Suppressor macrophage treated with lipopolysaccharide for 1 hour (primary cell): ENCODE data around the gene IMPDH1.

ENCODE experiments used
- DNase-seq, 3 donors: peaks; one replicate each; pipeline ENCODE4 v3.0.0-alpha.2; 2020 to 2022

The IMPDH1 gene

DNA sequence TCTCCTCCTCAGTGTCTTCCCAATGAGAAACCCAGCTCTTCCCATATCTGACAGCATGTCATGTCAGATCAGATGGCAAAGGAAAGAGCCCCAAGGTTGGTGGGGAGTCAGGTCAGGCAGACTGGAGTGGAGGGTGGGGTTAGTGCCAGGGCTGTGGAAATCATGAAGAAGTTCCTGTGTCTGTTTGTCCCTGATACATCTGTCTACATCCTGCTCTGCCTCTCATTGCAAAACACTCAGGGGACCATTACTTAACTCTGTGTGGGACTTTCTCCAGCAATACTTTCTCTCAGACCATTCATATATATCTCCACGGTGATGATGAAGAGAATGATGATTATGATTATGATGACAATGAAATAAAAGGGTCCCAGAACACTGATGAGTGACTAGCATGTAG is 51.5 kb downstream of the IMPDH1 start:
- DNase-seq: peak; percentile 42 to 50 (median 49)

DNA sequence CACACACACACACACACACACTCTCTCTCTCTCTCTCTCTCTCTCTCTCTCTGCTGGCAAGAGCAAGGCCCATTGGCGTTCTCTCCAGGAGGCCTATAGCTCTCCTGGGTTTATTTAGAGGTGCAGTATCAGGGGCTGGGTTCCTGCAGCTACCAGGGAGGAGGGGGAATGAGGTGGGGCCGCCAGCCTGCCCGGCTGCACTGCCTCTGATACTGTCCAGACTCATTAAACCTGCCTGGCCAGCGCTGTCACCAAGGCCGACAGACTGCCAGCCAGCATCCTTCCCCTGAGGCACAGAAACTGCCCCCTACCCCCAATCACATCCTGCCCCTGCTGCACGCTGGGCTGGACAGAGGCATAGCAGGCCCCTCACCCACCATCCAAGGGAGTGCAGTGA is 52.6 kb downstream of the IMPDH1 start:
- no peak for DNase-seq

DNA sequence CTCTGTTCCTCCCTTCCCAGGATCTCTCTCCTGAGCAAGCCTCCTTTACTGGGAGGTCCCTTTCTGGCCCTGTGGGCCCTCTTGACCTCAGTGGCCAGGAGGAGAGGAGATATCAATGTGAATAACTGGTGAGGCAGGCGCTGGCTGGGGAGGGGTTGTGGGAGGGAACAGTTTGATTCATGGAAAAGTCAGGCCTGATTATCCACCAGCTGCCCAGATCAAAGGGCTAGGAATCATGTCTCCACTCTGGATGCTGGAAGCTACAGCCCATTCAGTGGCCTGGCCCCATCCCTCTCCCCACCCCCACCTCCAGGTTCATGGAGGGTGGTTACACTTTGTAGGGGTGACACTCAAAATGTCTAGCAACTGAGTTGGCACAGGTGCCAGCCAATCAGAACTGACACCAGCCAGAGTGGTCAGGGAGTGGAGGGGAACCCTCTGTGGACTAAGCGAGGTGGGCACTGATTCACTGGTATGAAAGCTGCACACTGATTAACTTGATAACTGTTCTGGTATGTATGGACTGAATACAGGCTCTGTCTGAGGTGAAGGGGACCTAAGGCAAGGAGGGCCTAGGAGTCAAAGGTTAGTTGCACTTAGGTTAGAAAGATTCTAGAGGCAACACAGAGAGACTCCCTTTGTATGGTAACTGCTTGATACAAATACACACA is 53.1 kb downstream of the IMPDH1 start:
- no peak for DNase-seq

DNA sequence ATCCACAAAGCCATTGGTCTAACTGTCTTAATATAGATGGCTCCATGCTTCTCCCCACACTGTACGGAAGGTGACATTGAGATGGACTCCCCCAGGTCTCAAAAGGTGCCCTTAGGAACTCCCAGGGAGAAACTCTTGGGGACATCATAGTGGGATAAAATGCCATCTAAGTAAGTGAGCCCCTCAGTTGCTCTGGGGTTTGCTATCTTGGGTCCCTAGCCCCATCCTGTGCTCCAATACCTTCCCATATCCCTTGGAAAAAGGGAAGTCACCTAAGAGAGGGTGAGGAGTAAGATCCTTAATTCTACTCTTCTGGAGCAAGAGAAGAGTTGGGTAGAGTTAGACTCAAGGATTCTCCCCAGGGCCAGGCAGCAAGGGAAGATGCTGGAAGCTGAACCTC is 56.2 kb downstream of the IMPDH1 start:
- DNase-seq: no peak

DNA sequence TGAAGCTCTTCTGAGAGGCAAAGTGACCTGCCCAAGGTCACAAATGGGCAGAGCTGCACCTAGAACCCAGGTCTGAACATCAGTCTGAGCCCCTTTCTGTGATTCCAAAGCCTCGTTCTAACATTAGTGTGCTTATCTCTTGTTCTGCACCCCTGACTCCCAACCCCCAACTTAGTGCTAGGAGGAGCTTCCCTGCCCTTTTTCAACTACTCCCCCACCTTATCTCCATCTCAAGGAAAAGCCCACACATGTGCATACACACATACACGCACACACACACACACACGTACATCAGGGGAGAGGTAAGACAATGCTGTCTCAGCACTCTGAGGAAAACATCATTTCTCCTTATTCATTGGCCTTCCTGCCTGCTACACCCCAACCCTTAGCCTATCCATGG is 56.6 kb downstream of the IMPDH1 start:
- no peak for DNase-seq

DNA sequence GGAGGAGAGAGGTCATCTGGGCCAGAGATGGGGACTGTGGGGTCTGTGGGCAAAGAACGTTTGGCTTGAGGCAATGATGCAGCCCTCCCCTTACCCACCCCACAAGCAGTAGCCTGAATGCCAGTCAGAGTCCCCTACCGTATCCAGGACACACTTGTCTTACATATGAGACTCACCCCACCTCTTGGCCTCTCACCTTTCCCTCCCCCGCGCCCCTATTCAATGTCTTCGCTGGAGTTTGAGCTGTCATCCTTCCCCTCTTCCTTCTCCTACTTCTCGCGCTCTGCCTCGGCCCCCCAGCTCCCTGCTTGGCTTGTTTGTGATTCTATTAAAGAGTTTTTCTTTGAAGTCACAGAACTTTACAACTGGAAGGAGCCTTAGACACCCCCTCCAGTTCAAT is 57.1 kb downstream of the IMPDH1 start:
- DNase-seq: no peak

DNA sequence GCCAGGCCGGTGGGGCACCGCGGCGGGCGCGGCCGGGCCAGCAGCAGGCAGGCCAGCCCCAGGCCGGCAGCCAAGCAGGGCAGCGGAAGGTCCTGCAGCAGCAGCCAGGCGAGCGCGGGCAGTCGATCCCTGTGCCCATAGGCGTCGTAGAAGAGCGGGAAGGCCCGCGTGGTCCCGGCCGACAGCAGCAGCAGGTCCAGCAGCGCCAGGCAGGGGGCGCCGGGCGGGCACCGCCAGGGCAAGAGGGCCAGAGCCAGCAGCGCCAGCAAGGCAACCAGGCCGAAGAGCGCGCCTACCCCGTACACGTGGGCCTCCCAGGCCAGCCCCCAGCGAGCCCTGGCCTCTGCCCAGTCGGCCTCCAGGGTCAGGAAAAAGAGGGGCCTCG is 57.6 kb downstream of the IMPDH1 start:
- DNase-seq: peak; percentile 78 to 87 (median 78)

DNA sequence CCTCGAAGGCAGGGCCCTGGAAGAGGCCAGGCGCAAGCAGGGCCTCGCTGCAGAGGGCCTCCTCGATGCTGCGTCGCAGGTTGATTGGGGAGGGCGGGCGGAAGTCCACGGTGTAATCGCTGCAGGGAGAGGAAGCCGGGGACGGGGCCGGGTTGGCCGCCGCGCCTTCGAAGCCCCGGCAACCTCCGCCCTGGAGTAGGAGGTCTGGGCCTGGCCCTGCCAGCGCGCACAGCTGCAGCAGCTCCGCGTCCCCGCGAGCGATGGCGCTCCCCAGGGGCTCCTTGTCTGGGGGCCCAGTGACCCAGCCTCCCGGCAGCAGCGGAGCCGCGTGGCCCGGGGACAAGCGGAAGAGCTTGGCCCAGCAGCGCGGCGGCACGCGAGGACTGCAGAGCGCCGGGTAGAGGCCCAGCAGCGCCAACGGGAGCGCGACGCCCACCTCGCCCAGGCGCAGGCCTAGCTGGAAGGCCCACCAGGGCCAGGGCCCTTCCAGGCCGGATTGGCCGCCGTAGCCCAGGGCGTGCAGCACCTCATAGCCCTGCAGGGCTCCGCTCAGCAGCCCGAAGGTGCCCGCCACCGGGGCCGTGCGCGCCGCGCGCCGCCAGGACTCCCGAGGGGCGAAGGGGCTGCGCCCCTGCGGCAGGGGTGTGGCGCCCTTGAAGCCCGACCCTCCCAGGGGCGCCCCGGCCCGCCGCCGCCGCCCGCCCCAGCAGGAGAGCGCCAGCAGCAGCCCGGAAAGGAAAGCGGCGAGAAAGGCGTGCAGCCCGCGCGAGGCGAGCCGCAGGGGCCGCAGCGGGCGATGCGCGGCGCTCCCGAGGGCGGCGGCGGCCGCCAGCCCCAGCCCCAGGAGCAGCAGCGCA is 58.3 kb downstream of the IMPDH1 start:
- peak in 1 of 3 donors; percentile 34 for DNase-seq

DNA sequence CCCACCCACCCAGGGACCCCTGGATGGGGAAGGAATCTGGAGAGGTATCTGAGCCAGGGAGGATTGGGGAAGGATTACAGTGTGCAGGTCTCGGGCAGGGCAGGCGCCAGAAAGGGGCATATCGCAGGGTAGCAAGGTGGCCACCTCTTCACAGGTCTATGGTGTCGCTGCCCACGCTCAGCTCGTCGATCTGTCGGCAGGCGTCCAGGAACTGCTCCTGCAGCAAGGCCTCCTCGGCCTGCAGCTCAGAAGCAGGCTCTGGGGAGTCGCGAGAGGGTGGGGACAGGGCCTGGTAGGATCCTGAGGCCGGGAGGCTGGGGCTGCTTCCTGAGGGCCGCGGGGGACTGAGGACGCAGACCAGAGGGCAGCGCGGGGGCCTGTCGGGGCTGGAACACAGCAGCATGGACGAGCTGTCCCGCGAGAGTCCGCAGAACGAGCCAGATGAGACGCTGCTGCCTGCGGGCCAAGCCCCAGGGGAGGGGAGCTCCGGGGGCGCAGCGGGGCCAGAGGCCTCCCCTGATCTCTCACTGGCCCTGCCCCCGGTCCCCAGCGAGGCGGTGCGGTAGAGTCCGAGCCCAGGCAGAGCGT is 59.0 kb downstream of the IMPDH1 start:
- no peak for DNase-seq

DNA sequence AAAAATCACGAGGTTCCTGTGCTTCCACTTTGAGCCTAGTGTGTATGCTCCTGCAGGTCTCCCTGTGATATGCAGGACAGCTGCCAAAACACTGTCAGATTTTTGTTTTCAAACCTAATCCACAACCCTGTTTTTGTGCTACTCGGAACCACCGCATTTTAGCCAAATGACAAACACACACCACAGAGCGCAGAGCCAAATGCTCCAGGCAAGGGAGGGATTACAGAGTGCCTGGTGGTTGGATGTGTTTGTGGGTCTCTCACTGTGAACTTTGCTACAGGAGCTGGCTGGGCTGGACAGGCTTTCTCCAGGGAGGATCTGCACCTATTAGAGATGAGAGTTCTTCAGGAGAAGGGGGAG is 60.3 kb downstream of the IMPDH1 start:
- DNase-seq: no peak

DNA sequence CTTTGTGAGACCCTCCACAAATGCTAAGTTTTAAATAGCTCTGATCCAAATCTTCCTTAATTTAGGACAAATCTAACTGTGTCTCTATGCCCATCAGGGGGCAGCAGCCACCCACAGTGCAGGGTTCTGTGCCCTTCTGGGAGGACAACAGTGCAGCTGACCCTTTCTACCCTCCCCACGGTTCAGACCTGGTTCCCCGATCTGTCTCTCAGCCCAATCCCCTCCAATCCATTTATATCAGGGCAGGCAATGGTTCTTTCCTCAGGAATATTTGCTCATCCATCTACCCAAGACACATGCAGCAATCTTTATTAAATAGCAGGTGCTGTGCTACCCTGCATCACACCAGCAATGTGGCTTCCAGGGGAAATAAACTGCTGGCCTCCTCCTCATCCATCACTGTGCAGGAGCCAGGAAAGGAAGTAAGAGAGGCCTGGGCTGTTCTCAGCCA is 62.1 kb downstream of the IMPDH1 start:
- DNase-seq: peak; percentile 80 to 82 (median 81)

DNA sequence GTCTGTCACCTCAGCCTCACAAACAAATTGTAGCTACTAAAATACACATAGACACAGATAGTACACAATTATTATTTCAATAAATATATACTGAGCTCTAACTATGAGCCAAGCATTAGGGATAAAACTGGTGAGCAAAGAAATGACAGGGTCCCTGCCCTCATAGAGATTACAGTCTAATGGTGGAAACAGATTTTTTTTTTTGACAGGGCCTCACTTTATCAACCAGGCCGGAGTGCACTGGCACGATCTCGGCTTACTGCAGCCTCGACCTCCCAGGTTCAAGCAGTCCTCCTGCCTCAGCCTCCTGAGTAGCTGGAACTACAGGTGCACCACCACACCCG is 65.4 kb downstream of the IMPDH1 start:
- DNase-seq: no peak

DNA sequence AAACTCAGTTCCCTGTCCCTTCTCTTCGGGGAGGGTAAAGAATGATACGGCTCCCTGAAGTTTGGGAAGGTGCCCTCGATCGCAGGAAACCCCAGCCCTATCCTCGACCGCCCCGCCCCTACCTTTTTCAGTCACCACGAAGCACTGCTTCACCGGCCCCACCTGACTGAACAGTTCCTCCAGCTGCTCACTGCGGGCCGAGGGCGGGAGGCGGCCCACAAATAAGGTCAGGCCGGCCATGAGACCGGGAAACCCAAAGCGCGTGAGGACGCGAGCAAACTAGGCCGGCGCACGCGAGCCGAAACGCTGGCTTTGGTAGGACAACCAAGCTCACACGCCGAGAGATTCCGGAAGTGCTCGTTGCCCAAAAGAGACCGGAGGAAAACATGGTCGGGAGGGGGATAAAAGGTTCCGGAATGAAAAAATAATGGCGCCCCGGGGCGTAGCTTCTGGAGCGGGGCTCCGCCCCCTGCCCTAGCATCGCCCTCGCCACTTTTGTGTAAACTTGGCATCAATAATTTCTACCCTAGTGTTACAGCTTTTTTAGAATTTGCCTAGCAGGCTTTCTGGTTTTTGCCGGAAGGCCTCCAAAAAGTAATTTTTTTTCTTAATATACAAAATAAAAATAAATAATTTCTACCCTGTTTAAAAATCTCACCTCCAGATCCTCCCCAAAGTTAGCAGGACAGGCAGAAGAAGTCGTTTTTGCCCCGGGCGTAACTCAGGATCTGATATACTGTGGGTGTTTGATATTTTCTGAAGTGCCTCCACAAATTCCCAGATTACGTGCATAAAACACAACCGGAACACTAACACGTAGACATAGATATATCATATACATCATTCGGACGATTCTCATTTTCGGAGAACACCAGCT is 66.0 kb downstream of the IMPDH1 start, which contains the start of gene RBM28:
RBM28 (minus strand) TSS at position 355 of the 877 bp plus-strand sequence; CDS start at position 240, 115 bp downstream.
- DNase-seq: peak; percentile 95 to 96 (median 95)
